Raji (cell line): ENCODE measurements around the gene MST1.

Experiments used
- POLR2A ChIP-seq: IDR thresholded peaks from 2 replicates; pipeline ENCODE4 v1.6.1; 2011; ENCODE audit warnings: low read depth, low read length, control low read depth; ENCODE audit not compliant: insufficient read depth

Gene MST1

GRCh38 chr3:49712166-49712565 is 22.9 kb upstream of the MST1 start:
- TF ChIP-seq POLR2A, result no peak

GRCh38 chr3:49711489-49711888 is 22.2 kb upstream of the MST1 start:
- no peak for TF ChIP-seq POLR2A

- TF ChIP-seq POLR2A, result no peak
These were observed 20.6 kb upstream of the MST1 start for GRCh38 chr3:49709852-49710251.

DNA sequence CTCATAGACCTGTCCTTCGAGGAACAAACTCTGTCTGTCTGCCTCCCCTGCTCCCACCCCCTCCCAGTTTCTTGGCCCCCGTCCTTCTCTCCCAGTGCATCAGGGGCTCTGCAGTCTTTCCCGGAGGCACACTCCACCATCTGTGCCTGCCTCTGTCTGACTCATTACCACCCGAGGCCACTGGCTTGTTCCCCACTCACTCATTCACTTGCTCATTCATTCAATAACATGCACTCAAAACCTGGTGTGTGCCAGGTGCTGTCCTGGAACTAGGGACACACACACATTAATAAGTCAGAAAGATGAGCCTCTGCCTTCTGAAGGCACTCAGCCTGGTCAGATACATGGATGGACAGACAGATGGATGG is 17.8 kb upstream of the MST1 start:
- TF ChIP-seq POLR2A, result no peak

DNA sequence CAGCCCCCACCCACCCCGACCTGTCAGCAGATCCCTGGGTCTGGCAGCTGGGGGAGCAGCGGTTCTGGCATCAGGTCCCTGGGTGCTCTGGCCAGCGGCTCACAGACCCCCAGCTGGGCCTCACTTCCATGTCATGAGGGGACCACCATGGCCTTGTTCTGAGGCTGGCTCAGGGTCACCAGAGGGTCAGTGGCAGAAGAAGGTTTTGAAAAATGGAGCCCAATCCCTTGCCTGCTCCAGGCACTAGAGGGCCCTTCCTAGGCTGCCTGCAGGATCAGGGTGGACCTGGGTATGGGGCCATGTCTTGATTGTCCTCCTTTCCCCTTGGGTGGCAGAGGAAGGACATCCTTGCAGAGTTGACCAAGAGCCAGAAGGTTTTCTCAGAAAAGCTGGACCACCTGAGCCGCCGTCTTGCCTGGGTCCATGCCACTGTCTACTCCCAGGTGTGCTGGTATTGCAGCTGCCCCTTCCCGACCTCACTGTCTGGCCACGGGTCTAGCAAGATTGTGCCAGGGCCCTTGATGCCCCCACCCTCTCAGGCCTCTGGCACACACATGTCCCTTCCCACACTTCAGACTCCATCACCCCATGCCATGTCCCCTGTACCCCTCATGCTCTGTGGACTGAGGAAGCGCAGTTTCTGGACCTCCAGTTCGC is 17.3 kb upstream of the MST1 start:
- TF ChIP-seq POLR2A, result no peak

DNA sequence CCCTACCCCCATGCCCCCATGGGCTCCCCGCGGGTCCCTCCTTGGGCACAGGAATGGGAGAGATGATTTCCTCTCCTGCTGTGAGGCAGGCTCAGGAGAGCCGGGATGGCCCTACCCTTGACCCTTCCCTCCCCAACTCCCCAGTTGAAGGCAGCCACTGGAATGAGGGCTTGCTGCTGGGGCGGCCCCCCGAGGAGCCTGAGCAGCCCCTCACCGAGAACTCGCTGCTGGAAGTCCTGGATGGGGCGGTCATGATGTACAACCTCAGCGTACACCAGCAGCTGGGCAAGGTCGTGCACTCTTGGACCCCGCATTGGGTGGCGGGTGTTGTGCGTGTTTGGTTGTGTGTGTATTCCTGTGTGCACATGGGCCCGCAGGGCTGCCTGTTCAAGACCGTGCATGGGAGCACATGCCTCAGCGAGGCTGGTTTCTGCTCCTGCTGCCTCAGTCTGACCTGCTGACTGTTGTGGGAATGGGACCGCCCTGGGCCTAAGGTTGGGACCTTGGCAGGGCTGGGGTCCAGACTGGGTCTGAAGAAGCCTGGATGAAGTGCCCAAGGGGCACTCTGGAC is 16.2 kb upstream of the MST1 start:
- no peak for TF ChIP-seq POLR2A

- TF ChIP-seq POLR2A, result no peak
These were observed 15.4 kb upstream of the MST1 start for GRCh38 chr3:49704629-49705028.

- TF ChIP-seq POLR2A, result no peak
These were observed 14.7 kb upstream of the MST1 start for GRCh38 chr3:49703956-49704355.

DNA sequence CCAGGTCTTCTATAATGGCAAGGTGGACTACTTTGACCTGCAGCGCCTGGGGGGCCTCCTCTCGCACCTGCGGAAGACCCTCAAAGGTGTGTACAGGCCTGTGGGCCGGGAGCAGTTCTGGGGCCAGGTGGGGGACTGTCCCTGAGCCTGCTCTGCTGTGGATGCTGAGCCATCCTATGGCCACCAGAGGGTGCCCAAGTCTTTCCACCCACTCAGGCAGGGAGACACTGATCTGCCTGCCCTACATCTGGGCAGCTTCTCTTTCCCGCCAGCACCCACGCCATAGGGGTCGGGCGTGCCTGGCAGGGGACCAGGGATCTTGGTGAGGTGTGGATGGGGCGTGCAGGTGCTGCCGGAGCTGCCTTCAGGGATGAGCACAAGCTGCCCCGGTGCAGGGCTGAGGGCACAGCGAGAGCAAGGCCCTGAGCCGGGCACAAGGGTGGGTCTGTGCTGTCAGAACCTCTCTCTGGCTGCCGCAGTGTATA is 14.2 kb upstream of the MST1 start:
- no peak for TF ChIP-seq POLR2A

- no peak for TF ChIP-seq POLR2A
These were observed 13.4 kb upstream of the MST1 start for GRCh38 chr3:49702672-49703071.

DNA sequence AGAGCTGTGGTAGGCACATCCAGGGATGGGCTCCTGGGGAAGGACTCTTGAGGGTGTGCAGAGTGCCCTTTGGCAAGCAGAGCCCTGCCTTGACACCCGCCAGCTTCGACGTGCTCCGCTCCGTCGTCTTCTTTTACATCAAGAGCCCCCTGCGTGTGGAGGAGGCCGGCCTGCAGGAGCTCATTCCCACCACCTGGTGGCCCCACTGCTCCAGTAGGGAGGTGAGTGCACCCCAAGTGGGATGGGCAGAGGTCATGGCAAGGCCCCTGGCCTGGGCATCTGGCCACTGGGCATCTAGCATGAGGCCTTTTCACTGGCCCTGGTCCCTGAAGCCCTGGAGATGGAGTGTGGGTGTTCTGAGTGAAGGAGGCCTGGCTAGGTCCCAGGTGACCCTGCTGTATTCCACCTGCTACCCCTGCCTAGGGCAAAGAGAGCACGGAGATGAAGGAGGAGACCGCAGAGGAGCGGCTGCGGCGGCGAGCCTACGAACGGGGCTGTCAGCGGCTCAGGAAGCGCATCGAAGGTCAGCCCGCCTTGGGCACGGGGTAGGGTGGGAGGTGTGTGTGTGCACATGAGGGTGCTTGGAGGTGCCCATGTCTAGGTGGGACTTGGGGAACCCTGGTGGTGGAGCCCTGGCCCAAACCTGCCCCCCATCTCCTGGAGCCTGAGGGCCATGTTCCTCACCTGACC is 12.3 kb upstream of the MST1 start:
- no peak for TF ChIP-seq POLR2A

- no peak for TF ChIP-seq POLR2A
These were observed 11.3 kb upstream of the MST1 start for GRCh38 chr3:49700453-49701128.

GRCh38 chr3:49700014-49700413 is 10.7 kb upstream of the MST1 start:
- TF ChIP-seq POLR2A, result no peak

DNA sequence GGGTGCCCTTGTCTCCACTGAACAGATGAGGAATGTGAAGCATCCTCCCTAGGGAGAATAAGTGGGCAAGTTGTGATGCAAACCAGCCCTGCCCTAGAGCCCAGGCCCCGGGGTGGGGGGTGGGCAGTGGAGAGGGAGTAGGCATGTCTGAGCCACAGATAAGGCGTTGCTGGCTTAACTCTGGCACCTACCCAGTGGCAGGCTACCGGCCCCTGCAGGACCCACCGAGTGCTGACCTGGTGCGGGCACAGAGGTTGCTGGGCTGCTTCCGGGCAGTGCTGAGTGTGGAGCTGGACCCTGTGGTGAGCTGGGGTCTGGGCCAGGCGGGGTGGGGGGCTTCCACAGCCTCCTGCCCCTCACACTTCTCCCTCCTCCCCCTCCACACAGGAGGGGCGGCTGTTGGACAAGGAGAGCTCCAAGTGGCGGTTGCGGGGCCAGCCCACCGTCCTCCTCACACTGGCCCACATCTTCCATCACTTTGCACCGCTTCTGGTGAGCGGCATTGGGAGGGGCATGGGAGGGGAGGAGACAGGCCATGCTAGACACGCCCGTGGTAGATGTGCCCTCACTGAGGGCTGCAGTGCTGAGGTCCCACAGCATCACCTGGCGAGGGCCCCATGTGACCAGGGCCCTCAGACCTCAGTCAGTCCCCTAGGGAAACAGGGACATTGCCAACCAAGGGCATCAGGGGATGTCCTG is 10.2 kb upstream of the MST1 start:
- TF ChIP-seq POLR2A, result no peak

DNA sequence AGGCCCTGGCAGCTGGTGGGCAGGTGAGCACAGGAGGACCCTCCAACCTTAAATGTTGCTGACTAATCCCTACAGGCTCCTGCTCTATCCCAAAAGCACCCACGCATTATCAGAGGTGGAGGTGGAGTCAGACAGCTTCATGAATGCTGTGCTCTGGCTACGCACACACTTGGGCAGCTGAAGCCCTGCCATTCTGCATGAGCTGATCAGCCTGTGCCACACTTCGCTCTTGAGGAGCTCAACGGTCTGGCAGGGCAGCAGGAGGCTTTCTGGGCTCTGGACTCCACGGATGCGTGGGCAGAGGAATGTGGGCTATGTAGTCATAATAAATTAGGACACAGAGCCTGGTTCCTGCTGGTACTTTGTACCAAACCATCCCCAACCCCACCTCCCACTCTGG is 6.1 kb downstream of the MST1 start:
- no peak for TF ChIP-seq POLR2A
